ENCODE data around the gene PXDC1.

DNA sequence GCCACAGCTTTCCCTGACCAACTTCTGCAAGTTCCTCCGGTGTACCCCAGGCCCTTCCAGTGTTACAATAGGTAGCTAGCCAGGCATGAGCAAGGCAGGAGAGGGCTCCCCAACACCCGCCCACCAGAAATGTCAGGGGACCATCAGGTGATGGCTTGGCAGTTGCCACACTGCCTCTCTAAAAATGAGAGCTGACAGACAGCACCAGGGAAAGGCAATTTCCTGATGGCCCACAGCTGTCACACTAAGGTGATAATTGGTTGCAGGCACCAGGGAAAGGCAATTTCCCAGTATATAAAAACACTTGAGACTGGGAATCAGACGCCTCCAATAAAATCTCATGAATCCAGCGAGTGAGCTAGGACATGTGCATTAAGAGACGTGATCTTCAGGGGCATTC is 49.9 kb downstream of the PXDC1 start:
- TF ChIP-seq, protein P1, sequence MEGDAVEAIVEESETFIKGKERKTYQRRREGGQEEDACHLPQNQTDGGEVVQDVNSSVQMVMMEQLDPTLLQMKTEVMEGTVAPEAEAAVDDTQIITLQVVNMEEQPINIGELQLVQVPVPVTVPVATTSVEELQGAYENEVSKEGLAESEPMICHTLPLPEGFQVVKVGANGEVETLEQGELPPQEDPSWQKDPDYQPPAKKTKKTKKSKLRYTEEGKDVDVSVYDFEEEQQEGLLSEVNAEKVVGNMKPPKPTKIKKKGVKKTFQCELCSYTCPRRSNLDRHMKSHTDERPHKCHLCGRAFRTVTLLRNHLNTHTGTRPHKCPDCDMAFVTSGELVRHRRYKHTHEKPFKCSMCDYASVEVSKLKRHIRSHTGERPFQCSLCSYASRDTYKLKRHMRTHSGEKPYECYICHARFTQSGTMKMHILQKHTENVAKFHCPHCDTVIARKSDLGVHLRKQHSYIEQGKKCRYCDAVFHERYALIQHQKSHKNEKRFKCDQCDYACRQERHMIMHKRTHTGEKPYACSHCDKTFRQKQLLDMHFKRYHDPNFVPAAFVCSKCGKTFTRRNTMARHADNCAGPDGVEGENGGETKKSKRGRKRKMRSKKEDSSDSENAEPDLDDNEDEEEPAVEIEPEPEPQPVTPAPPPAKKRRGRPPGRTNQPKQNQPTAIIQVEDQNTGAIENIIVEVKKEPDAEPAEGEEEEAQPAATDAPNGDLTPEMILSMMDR (IDR thresholded peaks at IDR 0.05): no peak
- TF ChIP-seq POLR2A (IDR thresholded peaks at IDR 0.05) (no peak), EP300 (IDR thresholded peaks at IDR 0.05) (no peak)
